HG02884 (cell line): Measurements from ENCODE around the gene STAMBPL1.
A peak's percentile ranks its signal among the peaks of the same experiment; 100 is the strongest.
"Not testable (repeated sequence)": the region's sequence is repeated elsewhere in the genome, so short reads cannot be mapped to it uniquely, and the experiment has no call there.

Experiments
- ATAC-seq: cut with Tn5 transposase; IDR thresholded peaks from one replicate; pipeline ENCODE4 v1.9.1; 2021; ENCODE audit warnings: mild to moderate bottlenecking, moderate library complexity; ENCODE audit not compliant: unreplicated experiment

Gene STAMBPL1

GRCh38 chr10:88854684-88855083 lies 25.4 kb upstream of the STAMBPL1 start:
- ATAC-seq, result no peak

GRCh38 chr10:88857831-88858230 lies 22.2 kb upstream of the STAMBPL1 start:
- no peak for ATAC-seq

GRCh38 chr10:88858491-88858890 lies 21.6 kb upstream of the STAMBPL1 start:
- ATAC-seq, result no peak

- no peak for ATAC-seq
Measured at GRCh38 chr10:88861036-88861435, 19.0 kb upstream of the STAMBPL1 start.

- ATAC-seq, result no peak
Measured at GRCh38 chr10:88865281-88865876, 14.7 kb upstream of the STAMBPL1 start.

- ATAC-seq, result no peak
Measured at GRCh38 chr10:88866454-88866853, 13.6 kb upstream of the STAMBPL1 start.

- no peak for ATAC-seq
Measured at GRCh38 chr10:88870089-88870488, 10.0 kb upstream of the STAMBPL1 start.

- ATAC-seq, result no peak
Measured at GRCh38 chr10:88873757-88874156, 6.3 kb upstream of the STAMBPL1 start.

- ATAC-seq, result no peak
Measured at GRCh38 chr10:88874281-88874680, 5.8 kb upstream of the STAMBPL1 start.

- no peak for ATAC-seq
Measured at GRCh38 chr10:88875081-88875480, 5.0 kb upstream of the STAMBPL1 start.

GRCh38 chr10:88877298-88877697 lies 2.7 kb upstream of the STAMBPL1 start:
- ATAC-seq, result no peak

- ATAC-seq, result peak; percentile 64
Measured at GRCh38 chr10:88880282-88881076, 434 bp downstream of the STAMBPL1 start.

- no peak for ATAC-seq
Measured at GRCh38 chr10:88881320-88881719, 1.3 kb downstream of the STAMBPL1 start.

GRCh38 chr10:88881922-88882645 lies 2.0 kb downstream of the STAMBPL1 start:
- ATAC-seq, result no peak

GRCh38 chr10:88882646-88883447 lies 2.8 kb downstream of the STAMBPL1 start:
- ATAC-seq, result not testable (repeated sequence)

- ATAC-seq, result no peak
Measured at GRCh38 chr10:88883448-88883809, 3.4 kb downstream of the STAMBPL1 start.

GRCh38 chr10:88886557-88886956 lies 6.5 kb downstream of the STAMBPL1 start:
- peak; percentile 74 for ATAC-seq

GRCh38 chr10:88888810-88889445 lies 8.9 kb downstream of the STAMBPL1 start:
- no peak for ATAC-seq

GRCh38 chr10:88889559-88890337 lies 9.7 kb downstream of the STAMBPL1 start:
- peak; percentile 67 for ATAC-seq
